ENCODE data around the gene SGK2.

GRCh38 chr20:43542161-43542560, 16.7 kb upstream of the SGK2 start:
- TF ChIP-seq CTCF (IDR thresholded peaks at IDR 0.05) = no peak
- TF ChIP-seq POLR2A (IDR thresholded peaks at IDR 0.05) = no peak
